Peyer's patch (tissue), 4 donors: Measurements from ENCODE around the gene GNG12. TPM values are rescaled to one million over a fixed set of nuclear protein-coding genes. Genes with fewer than 3 reads are reported as not detected.

Experiments used
- DNase-seq, 3 donors: peaks; one replicate each; pipeline ENCODE4 v3.0.0-alpha.2; 2017 to 2019
- H3K27ac ChIP-seq, 4 donors: fragments of 200-600 bp; sonication (generic); one replicate each; pipeline ENCODE4 v1.5.1; 2016 to 2019
- H3K27me3 ChIP-seq, 2 donors: fragments of 200-600 bp; sonication (generic); one replicate each; pipeline ENCODE4 v1.5.1; 2019
- H3K36me3 ChIP-seq, 3 donors: fragments of 200-600 bp; sonication (generic); one replicate each; pipeline ENCODE4 v1.5.1; 2016 to 2019
- H3K4me1 ChIP-seq, 4 donors: fragments of 200-600 bp; sonication (generic); one replicate each; pipeline ENCODE4 v1.5.1; 2016 to 2019
- H3K4me3 ChIP-seq, 4 donors: fragments of 200-600 bp; sonication (generic); 1 replicate in 3 of 4; 2 replicates in 1 of 4; pipeline ENCODE4 v1.5.1; 2016 to 2019; ENCODE audit warnings: mild to moderate bottlenecking in 1 of 4
- H3K9me3 ChIP-seq, 4 donors: fragments of 200-600 bp; sonication (generic); one replicate each; pipeline ENCODE4 v1.5.1; 2016 to 2019; ENCODE audit warnings: mild to moderate bottlenecking in 1 of 4
- POLR2A ChIP-seq, 2 donors: fragments of 450-650 bp; IDR thresholded peaks; one replicate each; pipeline ENCODE4 v1.5.1; 2017; ENCODE audit warnings: antibody characterized with exemption in 2 of 2, mild to moderate bottlenecking in 2 of 2, moderate library complexity in 2 of 2
- total RNA-seq, 4 donors: library from RNA; depleted of rRNA; stranded (reverse); fragments of >200 nt; gene quantifications; one replicate each; pipeline ENCODE4 v1.1.0, GENCODE V29; 2016
- TF ChIP-seq, protein P1 (sequence below), 6 experiments: fragments of 450-650 bp in 4 of 6; fragments of 200-600 bp in 2 of 6; sonication (generic) in 1 of 6; IDR thresholded peaks; one replicate each; pipeline ENCODE4 v1.5.1; 2017 to 2019; ENCODE audit warnings: antibody characterized with exemption in 6 of 6, mild to moderate bottlenecking in 3 of 6, moderate library complexity in 1 of 6

Gene GNG12
- total RNA-seq, 4 donors from 2014 or later: 61.9 to 271 (median 165) TPM

GRCh38 chr1:67773462-67773861, 59.8 kb downstream of the GNG12 start:
- Histone ChIP-seq H3K4me1 (peaks cover 0 to 5% (median 0%) of the 10 kb centered on the region in 4 donors), H3K4me3 (no peak overlapping the region), H3K9me3 (no peaks in the 10 kb centered on the region), H3K27ac (no peak overlapping the region), H3K36me3 (peaks cover 0 to 8% (median 0%) of the 10 kb centered on the region in 3 donors), H3K27me3 (no peaks in the 10 kb centered on the region)
- TF ChIP-seq POLR2A (IDR thresholded peaks at IDR 0.05): no peak
- no peak for DNase-seq

DNA sequence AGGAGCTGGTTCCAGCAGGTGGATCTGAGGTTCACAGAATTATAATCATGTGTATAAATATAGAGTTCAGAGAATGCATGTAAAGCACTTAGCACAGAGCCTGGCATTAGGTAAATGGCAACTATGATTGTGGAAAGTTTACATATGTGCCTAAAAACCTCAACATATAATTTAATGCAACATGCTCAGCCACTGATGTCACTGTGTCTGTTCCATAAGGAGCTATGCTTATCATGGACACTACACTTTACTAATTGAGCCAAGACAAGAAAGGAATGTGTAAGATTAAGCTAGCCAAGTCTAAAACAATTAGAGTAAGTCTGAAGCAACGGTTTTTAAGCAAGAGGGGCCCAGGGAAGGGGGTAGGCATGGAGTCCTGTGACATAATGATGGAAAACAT, 61.5 kb downstream of the GNG12 start:
- no peaks in the 10 kb centered on the region for H3K9me3 ChIP-seq
- H3K27ac ChIP-seq: peak overlapping the region in 2 of 4 donors; percentile 12 to 18
- peaks cover 0 to 8% (median 0%) of the 10 kb centered on the region in 3 donors for H3K36me3 ChIP-seq
- H3K27me3 ChIP-seq: no peaks in the 10 kb centered on the region
- no peak for DNase-seq
- H3K4me1 ChIP-seq: peaks cover 0 to 7% (median 0%) of the 10 kb centered on the region in 4 donors
- H3K4me3 ChIP-seq: no peak overlapping the region
- no peak for TF ChIP-seq POLR2A (IDR thresholded peaks at IDR 0.05)
- TF ChIP-seq, protein P1, sequence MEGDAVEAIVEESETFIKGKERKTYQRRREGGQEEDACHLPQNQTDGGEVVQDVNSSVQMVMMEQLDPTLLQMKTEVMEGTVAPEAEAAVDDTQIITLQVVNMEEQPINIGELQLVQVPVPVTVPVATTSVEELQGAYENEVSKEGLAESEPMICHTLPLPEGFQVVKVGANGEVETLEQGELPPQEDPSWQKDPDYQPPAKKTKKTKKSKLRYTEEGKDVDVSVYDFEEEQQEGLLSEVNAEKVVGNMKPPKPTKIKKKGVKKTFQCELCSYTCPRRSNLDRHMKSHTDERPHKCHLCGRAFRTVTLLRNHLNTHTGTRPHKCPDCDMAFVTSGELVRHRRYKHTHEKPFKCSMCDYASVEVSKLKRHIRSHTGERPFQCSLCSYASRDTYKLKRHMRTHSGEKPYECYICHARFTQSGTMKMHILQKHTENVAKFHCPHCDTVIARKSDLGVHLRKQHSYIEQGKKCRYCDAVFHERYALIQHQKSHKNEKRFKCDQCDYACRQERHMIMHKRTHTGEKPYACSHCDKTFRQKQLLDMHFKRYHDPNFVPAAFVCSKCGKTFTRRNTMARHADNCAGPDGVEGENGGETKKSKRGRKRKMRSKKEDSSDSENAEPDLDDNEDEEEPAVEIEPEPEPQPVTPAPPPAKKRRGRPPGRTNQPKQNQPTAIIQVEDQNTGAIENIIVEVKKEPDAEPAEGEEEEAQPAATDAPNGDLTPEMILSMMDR (IDR thresholded peaks at IDR 0.05): no peak

- peak overlapping the region in 2 of 4 donors; percentile 39 to 60 for H3K27ac ChIP-seq
These were observed 62.1 kb downstream of the GNG12 start for GRCh38 chr1:67771152-67771551.

GRCh38 chr1:67769633-67770256, 63.5 kb downstream of the GNG12 start:
- DNase-seq: no peak
- TF ChIP-seq, protein P1 (IDR thresholded peaks at IDR 0.05): no peak
- TF ChIP-seq POLR2A (IDR thresholded peaks at IDR 0.05): no peak
- Histone ChIP-seq H3K4me3 (no peak overlapping the region), H3K36me3 (peaks cover 0 to 4% (median 0%) of the 10 kb centered on the region in 3 donors), H3K9me3 (no peaks in the 10 kb centered on the region), H3K27ac (peak overlapping the region in 1 of 4 donors; percentile 60), H3K4me1 (peaks cover 0 to 27% (median 0%) of the 10 kb centered on the region in 4 donors), H3K27me3 (no peaks in the 10 kb centered on the region)

More at GRCh38 chr1:67771152-67771551, 62.1 kb downstream of the GNG12 start:
- peaks cover 0 to 13% (median 0%) of the 10 kb centered on the region in 4 donors for H3K4me1 ChIP-seq
- H3K4me3 ChIP-seq: no peak overlapping the region
- H3K27me3 ChIP-seq: no peaks in the 10 kb centered on the region
- TF ChIP-seq POLR2A (IDR thresholded peaks at IDR 0.05): no peak
- TF ChIP-seq, protein P1 (IDR thresholded peaks at IDR 0.05): peak in 3 of 6 experiments; percentile 54 to 74 (median 69)
- H3K36me3 ChIP-seq: peaks cover 0 to 4% (median 0%) of the 10 kb centered on the region in 3 donors
- peak in 1 of 3 donors; percentile 85 for DNase-seq
- no peaks in the 10 kb centered on the region for H3K9me3 ChIP-seq

DNA sequence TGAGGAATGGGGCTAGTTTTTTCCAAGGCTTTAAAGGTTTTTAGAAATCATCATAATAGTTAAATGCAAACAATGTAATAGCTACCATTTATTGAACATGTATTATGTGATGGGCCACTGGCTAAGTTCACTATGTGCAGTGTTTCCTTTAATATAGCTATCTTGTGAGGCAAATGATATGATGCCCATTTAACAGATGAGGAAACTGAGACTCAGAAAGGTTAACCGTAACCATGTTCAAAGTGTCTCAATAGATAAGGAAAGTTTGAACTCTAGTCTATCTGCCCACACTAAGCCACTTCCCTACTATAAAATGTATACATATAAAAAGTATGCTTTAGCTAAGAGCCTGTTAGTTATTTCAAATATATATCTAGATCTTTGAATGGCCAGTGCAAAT, 64.8 kb downstream of the GNG12 start:
- no peak for DNase-seq
- H3K27me3 ChIP-seq: no peaks in the 10 kb centered on the region
- no peaks in the 10 kb centered on the region for H3K9me3 ChIP-seq
- TF ChIP-seq, protein P1 (IDR thresholded peaks at IDR 0.05): no peak
- no peak for TF ChIP-seq POLR2A (IDR thresholded peaks at IDR 0.05)
- H3K27ac ChIP-seq: no peak overlapping the region
- H3K4me3 ChIP-seq: no peak overlapping the region
- H3K4me1 ChIP-seq: peaks cover 0 to 39% (median 0%) of the 10 kb centered on the region in 4 donors
- H3K36me3 ChIP-seq: peaks cover 0 to 4% (median 0%) of the 10 kb centered on the region in 3 donors

GRCh38 chr1:67767103-67767782, 66.0 kb downstream of the GNG12 start:
- DNase-seq: peak in 1 of 3 donors; percentile 68
- H3K27me3 ChIP-seq: no peaks in the 10 kb centered on the region
- TF ChIP-seq POLR2A (IDR thresholded peaks at IDR 0.05): peak in 1 of 2 donors; percentile 20
- TF ChIP-seq, protein P1 (IDR thresholded peaks at IDR 0.05): no peak
- peak overlapping the region in 2 of 4 donors; percentile 65 to 67 for H3K27ac ChIP-seq
- no peaks in the 10 kb centered on the region for H3K9me3 ChIP-seq
- peaks cover 0 to 40% (median 0%) of the 10 kb centered on the region in 4 donors for H3K4me1 ChIP-seq
- no peak overlapping the region for H3K4me3 ChIP-seq
- H3K36me3 ChIP-seq: no peaks in the 10 kb centered on the region
